ENCODE data around the gene NFIX. TPM values are rescaled to one million over a fixed set of nuclear protein-coding genes. Genes with fewer than 3 reads are reported as not detected.
A peak's percentile ranks its signal among the peaks of the same experiment; 100 is the strongest.

The NFIX gene
- total RNA-seq, 1 donor from 2014 or later: 41.6 TPM

GRCh38 chr19:13085666-13086065 lies 90.4 kb downstream of the NFIX start:
- DNase-seq (ENCODE audit: low spot score in 2 of 2) (no peak), FAIRE-seq (no peak)

GRCh38 chr19:13086341-13086740 lies 91.1 kb downstream of the NFIX start:
- FAIRE-seq (no peak), DNase-seq (ENCODE audit: low spot score in 2 of 2) (no peak)

GRCh38 chr19:13087295-13087694 lies 92.0 kb downstream of the NFIX start:
- FAIRE-seq (no peak), DNase-seq (ENCODE audit: low spot score in 2 of 2) (no peak)

- no peak for FAIRE-seq
- no peak for DNase-seq (ENCODE audit: low spot score in 2 of 2)
Observed at GRCh38 chr19:13087795-13088537, 92.7 kb downstream of the NFIX start.

- no peak for DNase-seq (ENCODE audit: low spot score in 2 of 2)
Observed at GRCh38 chr19:13089139-13089856, 94.0 kb downstream of the NFIX start.

GRCh38 chr19:13089857-13090507 lies 94.7 kb downstream of the NFIX start:
- FAIRE-seq (no peak), DNase-seq (ENCODE audit: low spot score in 2 of 2) (no peak)

More at GRCh38 chr19:13089139-13089856, 94.0 kb downstream of the NFIX start:
- FAIRE-seq: no peak

GRCh38 chr19:13090511-13091231 lies 95.4 kb downstream of the NFIX start:
- FAIRE-seq: no peak
- DNase-seq (ENCODE audit: low spot score in 2 of 2): no peak

- DNase-seq (ENCODE audit: low spot score in 2 of 2): peak; percentile 74 to 85
- FAIRE-seq: no peak
Observed at GRCh38 chr19:13091400-13092157, 96.3 kb downstream of the NFIX start.

- FAIRE-seq: no peak
- no peak for DNase-seq (ENCODE audit: low spot score in 2 of 2)
Observed at GRCh38 chr19:13092158-13092543, 96.9 kb downstream of the NFIX start.

GRCh38 chr19:13092606-13093235 lies 97.4 kb downstream of the NFIX start:
- FAIRE-seq (no peak), DNase-seq (ENCODE audit: low spot score in 2 of 2) (no peak)

- DNase-seq (ENCODE audit: low spot score in 2 of 2): peak; percentile 93 to 94
- no peak for FAIRE-seq
Observed at GRCh38 chr19:13093407-13094105, 98.3 kb downstream of the NFIX start.

- FAIRE-seq (no peak), DNase-seq (ENCODE audit: low spot score in 2 of 2) (peak in 1 of 2 donors; percentile 62)
Observed at GRCh38 chr19:13094106-13094504, 98.8 kb downstream of the NFIX start.

GRCh38 chr19:13094771-13095392 lies 99.6 kb downstream of the NFIX start:
- peak in 1 of 2 donors; percentile 64 for DNase-seq (ENCODE audit: low spot score in 2 of 2)
- no peak for FAIRE-seq

- DNase-seq (ENCODE audit: low spot score in 2 of 2): no peak
- FAIRE-seq: no peak
Observed at GRCh38 chr19:13095393-13095784, 100.1 kb downstream of the NFIX start.

GRCh38 chr19:13095934-13096927 lies 101.0 kb downstream of the NFIX start:
- FAIRE-seq (no peak), DNase-seq (ENCODE audit: low spot score in 2 of 2) (no peak)

- peak in 1 of 2 donors; percentile 58 for DNase-seq (ENCODE audit: low spot score in 2 of 2)
- no peak for FAIRE-seq
Observed at GRCh38 chr19:13097033-13097462, 101.8 kb downstream of the NFIX start.

All from frontal cortex (tissue), 4 donors.